Measurements from ENCODE around the gene SF3B4.
A peak's percentile ranks its signal among the peaks of the same experiment; 100 is the strongest.

SF3B4 gene

GRCh38 chr1:149887456-149888246, 40.0 kb downstream of the SF3B4 start:
- TF ChIP-seq CTCF (IDR thresholded peaks at IDR 0.05; ENCODE audit: low read depth, low read length): no peak
- peak overlapping the region; percentile 61 for H3K4me3 ChIP-seq (ENCODE audit: low read depth, low read length)

GRCh38 chr1:149887196-149887455, 40.5 kb downstream of the SF3B4 start:
- peak overlapping the region; percentile 61 for H3K4me3 ChIP-seq (ENCODE audit: low read depth, low read length)

GRCh38 chr1:149886396-149887195, 41.0 kb downstream of the SF3B4 start:
- peak overlapping the region; percentile 71 for H3K4me3 ChIP-seq (ENCODE audit: low read depth, low read length)
- no peak for TF ChIP-seq CTCF (IDR thresholded peaks at IDR 0.05; ENCODE audit: low read depth, low read length)

- peak overlapping the region; percentile 71 for H3K4me3 ChIP-seq (ENCODE audit: low read depth, low read length)
These were observed 41.5 kb downstream of the SF3B4 start for GRCh38 chr1:149886121-149886395.

- peak overlapping the region; percentile 71 for H3K4me3 ChIP-seq (ENCODE audit: low read depth, low read length)
- no peak for TF ChIP-seq CTCF (IDR thresholded peaks at IDR 0.05; ENCODE audit: low read depth, low read length)
These were observed 42.1 kb downstream of the SF3B4 start for GRCh38 chr1:149885339-149886120.

- peak overlapping the region; percentile 71 for H3K4me3 ChIP-seq (ENCODE audit: low read depth, low read length)
- TF ChIP-seq CTCF (IDR thresholded peaks at IDR 0.05; ENCODE audit: low read depth, low read length): no peak
These were observed 42.9 kb downstream of the SF3B4 start for GRCh38 chr1:149884433-149885338.

- no peak overlapping the region for H3K4me3 ChIP-seq (ENCODE audit: low read depth, low read length)
- no peak for TF ChIP-seq CTCF (IDR thresholded peaks at IDR 0.05; ENCODE audit: low read depth, low read length)
These were observed 43.9 kb downstream of the SF3B4 start for GRCh38 chr1:149883598-149884247.

Measured in WI38 (cell line).